ENCODE data around the gene TNNT1. TPM values are rescaled to one million over a fixed set of nuclear protein-coding genes. Genes with fewer than 3 reads are reported as not detected.

Gene TNNT1, protein sequence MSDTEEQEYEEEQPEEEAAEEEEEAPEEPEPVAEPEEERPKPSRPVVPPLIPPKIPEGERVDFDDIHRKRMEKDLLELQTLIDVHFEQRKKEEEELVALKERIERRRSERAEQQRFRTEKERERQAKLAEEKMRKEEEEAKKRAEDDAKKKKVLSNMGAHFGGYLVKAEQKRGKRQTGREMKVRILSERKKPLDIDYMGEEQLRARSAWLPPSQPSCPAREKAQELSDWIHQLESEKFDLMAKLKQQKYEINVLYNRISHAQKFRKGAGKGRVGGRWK
- total RNA-seq: not detected

DNA sequence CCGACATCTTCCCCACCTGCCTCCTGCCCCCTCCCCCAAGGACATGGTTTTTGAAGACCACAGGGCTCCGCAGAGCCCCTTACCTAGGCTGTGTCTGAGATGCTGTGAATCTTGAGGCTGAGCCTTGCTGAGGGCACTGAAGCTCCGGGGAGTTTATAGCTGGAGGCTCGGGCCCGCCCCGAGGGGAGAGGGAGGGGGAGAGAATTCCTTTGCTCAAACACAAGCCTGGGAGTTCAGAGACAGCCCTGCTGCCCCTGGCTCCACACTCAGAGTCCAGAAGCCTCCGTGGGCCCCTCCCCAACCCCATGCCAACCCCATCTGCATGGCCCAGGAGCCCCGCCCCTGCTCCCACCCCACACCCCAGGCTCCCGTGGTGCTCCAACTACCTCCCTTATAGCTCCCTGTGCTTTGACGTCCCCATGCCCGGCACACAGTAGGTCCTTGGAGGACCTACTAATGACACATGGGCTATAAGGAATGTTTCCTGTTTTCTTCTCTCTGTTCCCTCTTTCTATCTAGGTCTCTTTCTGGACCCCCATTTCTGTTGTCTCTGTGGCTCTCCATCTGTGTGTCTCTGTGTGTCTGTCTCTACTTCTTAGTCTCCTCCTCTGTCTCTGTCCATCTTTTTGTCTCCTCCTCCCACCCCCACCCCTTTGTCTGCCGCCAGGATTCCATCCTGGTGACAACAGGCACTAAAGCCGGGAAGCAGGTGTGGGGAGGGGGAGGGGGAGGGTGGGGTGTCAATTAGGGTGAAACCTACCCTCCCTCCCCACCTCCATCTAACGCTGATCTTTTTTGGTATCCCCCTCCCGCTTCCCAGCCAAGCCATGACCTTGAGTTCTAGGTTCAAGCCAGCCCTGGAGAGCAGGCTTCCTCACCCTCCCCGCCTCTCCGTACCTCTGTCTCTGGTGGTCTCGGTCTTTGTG, at the start of gene TNNT1:
TNNT1 (minus strand) TSS at position 129 of the 926 bp plus-strand sequence. CDS start 2,049 bp downstream, outside the sequence.
- H3K4me1 ChIP-seq: peaks cover 0 to 7% of the 10 kb centered on the region in 2 donors
- peaks cover 17% of the 10 kb centered on the region for H3K27me3 ChIP-seq
- DNase-seq: no peak
- H3K27ac ChIP-seq: no peak within 1 kb of the TSS
- TF ChIP-seq POLR2A (IDR thresholded peaks at IDR 0.05): no peak
- TF ChIP-seq, protein P1, sequence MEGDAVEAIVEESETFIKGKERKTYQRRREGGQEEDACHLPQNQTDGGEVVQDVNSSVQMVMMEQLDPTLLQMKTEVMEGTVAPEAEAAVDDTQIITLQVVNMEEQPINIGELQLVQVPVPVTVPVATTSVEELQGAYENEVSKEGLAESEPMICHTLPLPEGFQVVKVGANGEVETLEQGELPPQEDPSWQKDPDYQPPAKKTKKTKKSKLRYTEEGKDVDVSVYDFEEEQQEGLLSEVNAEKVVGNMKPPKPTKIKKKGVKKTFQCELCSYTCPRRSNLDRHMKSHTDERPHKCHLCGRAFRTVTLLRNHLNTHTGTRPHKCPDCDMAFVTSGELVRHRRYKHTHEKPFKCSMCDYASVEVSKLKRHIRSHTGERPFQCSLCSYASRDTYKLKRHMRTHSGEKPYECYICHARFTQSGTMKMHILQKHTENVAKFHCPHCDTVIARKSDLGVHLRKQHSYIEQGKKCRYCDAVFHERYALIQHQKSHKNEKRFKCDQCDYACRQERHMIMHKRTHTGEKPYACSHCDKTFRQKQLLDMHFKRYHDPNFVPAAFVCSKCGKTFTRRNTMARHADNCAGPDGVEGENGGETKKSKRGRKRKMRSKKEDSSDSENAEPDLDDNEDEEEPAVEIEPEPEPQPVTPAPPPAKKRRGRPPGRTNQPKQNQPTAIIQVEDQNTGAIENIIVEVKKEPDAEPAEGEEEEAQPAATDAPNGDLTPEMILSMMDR (IDR thresholded peaks at IDR 0.05): no peak
- no peaks in the 10 kb centered on the region for H3K9me3 ChIP-seq
- H3K4me3 ChIP-seq (replicated peaks in 1 of 3): no peak within 1 kb of the TSS
- intact Hi-C loops (cut with DNase I): loop anchor here (10.0 kb wide), 1 partner anchor 475 kb away; the partner anchor contains the start of gene ZNF784
- no peaks in the 10 kb centered on the region for H3K36me3 ChIP-seq
- 15 to 21% methylated on average over 15 to 18 of the region's 18 CpGs for WGBS, 2 donors

DNA sequence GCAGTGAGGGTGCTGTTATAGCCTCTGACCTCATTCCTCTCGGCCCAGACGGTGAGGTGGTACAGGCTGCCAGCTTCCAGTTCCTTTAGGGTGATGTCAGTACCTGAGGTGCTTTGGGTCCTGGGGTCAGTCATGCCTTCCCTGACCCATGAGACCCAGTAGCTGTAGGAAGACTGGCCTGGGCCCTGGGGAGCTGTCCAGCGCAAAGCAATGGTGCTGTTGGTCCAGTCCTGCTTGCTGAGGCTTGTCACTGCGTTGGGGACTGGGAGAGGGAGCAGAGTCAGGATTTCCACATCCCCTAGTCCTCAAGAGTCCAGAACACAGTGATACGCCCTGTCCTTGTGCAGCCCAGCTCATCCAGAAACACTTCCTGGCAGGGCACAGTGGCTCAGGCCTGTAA, 49.6 kb upstream of the TNNT1 start:
- TF ChIP-seq POLR2A (IDR thresholded peaks at IDR 0.05): no peak
- TF ChIP-seq, protein P1 (IDR thresholded peaks at IDR 0.05): no peak
- intact Hi-C loops (cut with DNase I): no loop called here
- H3K9me3 ChIP-seq: no peaks in the 10 kb centered on the region
- H3K27me3 ChIP-seq: no peaks in the 10 kb centered on the region
- no peaks in the 10 kb centered on the region for H3K36me3 ChIP-seq
- no peak for DNase-seq
- H3K4me3 ChIP-seq (replicated peaks in 1 of 3): no peak overlapping the region
- H3K4me1 ChIP-seq: no peaks in the 10 kb centered on the region
- no peak overlapping the region for H3K27ac ChIP-seq
- WGBS, 2 donors: 56 to 71% methylated on average over 3 of the region's 5 CpGs

DNA sequence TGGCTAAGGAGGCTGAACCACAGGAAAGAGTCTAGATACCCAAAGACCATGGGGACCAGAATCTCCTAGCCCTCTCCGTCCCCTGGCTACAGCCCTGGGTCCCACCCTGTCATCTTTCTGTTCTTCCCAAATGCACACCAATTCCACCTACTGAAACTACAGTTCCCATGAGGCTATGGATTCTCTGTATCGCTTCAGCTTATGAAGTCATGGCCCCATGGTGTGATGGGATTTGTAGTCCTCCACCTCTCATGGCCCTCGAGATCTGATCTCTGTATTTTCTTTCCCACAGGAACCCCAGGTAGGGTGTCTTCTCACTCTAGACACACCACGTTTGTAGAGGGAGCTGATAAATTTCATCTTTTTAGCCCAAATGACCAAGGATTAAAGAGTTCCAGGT, 48.5 kb upstream of the TNNT1 start:
- H3K27me3 ChIP-seq: no peaks in the 10 kb centered on the region
- 57 to 65% methylated on average over 4 of the region's 4 CpGs for WGBS, 2 donors
- DNase-seq: no peak

DNA sequence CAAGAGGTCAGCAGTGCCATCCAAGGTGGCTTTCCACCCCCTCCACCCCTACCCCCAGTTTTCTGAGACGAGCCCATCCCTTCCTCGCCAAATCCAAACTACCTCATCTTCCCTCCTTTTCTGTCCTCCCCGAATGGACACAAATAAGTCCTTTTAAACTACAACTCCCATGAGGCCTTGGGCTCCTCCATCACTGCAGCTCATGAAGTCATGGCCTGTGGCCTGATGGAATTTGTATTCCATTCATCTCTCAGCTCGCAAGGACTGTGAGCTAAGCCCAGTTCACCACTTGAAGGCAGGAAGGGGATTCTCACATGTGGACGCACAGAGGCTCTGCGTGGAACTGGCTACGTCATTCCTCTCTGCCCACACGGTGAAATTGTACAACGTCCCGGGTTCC, 47.8 kb upstream of the TNNT1 start:
- TF ChIP-seq, protein P1 (IDR thresholded peaks at IDR 0.05): no peak
- TF ChIP-seq POLR2A (IDR thresholded peaks at IDR 0.05): no peak
- WGBS, 2 donors: 90 to 92% methylated on average over 10 of the region's 10 CpGs
- no peak overlapping the region for H3K4me3 ChIP-seq (replicated peaks in 1 of 3)

More for the DNA sequence above, 48.5 kb upstream of the TNNT1 start:
- Histone ChIP-seq H3K9me3 (no peaks in the 10 kb centered on the region), H3K36me3 (no peaks in the 10 kb centered on the region), H3K4me3 (replicated peaks in 1 of 3) (no peak overlapping the region), H3K4me1 (no peaks in the 10 kb centered on the region), H3K27ac (no peak overlapping the region)
- TF ChIP-seq, protein P1 (IDR thresholded peaks at IDR 0.05): no peak
- no peak for TF ChIP-seq POLR2A (IDR thresholded peaks at IDR 0.05)
- intact Hi-C loops (cut with DNase I): no loop called here

More for the DNA sequence above, 47.8 kb upstream of the TNNT1 start:
- DNase-seq: no peak
- H3K27me3 ChIP-seq: no peaks in the 10 kb centered on the region
- no peaks in the 10 kb centered on the region for H3K9me3 ChIP-seq
- no peak overlapping the region for H3K27ac ChIP-seq
- H3K4me1 ChIP-seq: no peaks in the 10 kb centered on the region
- intact Hi-C loops (cut with DNase I): no loop called here
- no peaks in the 10 kb centered on the region for H3K36me3 ChIP-seq
